ENCODE data around the gene XRCC1.

DNA sequence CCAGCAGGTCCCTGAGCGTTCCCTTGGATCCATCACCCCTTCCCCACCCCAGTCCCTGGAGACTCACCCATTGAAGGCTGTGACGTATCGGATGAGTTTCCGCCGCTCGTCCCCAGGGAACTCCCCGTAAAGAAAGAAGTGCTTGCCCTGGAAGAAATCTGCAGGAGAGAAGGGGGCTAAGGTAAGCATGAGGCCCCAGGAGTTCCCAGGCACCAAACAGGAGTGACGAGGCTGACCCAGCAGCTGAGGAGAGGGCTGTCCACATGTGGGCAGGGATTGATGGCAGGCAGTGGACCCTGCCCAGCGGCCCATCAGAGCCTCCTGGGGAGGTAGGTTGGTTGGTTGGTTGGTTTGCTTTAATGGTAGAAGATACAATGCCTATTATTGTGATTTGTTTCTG is 31.2 kb downstream of the XRCC1 start:
- TF ChIP-seq ZNF174 (tag by site-specific recombination; IDR thresholded peaks at IDR 0.05) (no peak), ZNF830 (tag by site-specific recombination; IDR thresholded peaks at IDR 0.05; ENCODE audit: low read depth) (no peak), ZBTB20 (tag by site-specific recombination; IDR thresholded peaks at IDR 0.05) (no peak), ZNF146 (tag by site-specific recombination; IDR thresholded peaks at IDR 0.05) (no peak)
- TF ChIP-seq, protein P1, sequence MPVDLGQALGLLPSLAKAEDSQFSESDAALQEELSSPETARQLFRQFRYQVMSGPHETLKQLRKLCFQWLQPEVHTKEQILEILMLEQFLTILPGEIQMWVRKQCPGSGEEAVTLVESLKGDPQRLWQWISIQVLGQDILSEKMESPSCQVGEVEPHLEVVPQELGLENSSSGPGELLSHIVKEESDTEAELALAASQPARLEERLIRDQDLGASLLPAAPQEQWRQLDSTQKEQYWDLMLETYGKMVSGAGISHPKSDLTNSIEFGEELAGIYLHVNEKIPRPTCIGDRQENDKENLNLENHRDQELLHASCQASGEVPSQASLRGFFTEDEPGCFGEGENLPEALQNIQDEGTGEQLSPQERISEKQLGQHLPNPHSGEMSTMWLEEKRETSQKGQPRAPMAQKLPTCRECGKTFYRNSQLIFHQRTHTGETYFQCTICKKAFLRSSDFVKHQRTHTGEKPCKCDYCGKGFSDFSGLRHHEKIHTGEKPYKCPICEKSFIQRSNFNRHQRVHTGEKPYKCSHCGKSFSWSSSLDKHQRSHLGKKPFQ (tag by site-specific recombination; IDR thresholded peaks at IDR 0.05) = no peak
- TF ChIP-seq, protein P2, sequence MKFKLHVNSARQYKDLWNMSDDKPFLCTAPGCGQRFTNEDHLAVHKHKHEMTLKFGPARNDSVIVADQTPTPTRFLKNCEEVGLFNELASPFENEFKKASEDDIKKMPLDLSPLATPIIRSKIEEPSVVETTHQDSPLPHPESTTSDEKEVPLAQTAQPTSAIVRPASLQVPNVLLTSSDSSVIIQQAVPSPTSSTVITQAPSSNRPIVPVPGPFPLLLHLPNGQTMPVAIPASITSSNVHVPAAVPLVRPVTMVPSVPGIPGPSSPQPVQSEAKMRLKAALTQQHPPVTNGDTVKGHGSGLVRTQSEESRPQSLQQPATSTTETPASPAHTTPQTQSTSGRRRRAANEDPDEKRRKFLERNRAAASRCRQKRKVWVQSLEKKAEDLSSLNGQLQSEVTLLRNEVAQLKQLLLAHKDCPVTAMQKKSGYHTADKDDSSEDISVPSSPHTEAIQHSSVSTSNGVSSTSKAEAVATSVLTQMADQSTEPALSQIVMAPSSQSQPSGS (tag by site-specific recombination; IDR thresholded peaks at IDR 0.05; ENCODE audit: low read depth) = no peak
- TF ChIP-seq, protein P3, sequence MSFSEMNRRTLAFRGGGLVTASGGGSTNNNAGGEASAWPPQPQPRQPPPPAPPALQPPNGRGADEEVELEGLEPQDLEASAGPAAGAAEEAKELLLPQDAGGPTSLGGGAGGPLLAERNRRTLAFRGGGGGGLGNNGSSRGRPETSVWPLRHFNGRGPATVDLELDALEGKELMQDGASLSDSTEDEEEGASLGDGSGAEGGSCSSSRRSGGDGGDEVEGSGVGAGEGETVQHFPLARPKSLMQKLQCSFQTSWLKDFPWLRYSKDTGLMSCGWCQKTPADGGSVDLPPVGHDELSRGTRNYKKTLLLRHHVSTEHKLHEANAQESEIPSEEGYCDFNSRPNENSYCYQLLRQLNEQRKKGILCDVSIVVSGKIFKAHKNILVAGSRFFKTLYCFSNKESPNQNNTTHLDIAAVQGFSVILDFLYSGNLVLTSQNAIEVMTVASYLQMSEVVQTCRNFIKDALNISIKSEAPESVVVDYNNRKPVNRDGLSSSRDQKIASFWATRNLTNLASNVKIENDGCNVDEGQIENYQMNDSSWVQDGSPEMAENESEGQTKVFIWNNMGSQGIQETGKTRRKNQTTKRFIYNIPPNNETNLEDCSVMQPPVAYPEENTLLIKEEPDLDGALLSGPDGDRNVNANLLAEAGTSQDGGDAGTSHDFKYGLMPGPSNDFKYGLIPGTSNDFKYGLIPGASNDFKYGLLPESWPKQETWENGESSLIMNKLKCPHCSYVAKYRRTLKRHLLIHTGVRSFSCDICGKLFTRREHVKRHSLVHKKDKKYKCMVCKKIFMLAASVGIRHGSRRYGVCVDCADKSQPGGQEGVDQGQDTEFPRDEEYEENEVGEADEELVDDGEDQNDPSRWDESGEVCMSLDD (tag by site-specific recombination; IDR thresholded peaks at IDR 0.05) = no peak
- TF ChIP-seq, protein P4, sequence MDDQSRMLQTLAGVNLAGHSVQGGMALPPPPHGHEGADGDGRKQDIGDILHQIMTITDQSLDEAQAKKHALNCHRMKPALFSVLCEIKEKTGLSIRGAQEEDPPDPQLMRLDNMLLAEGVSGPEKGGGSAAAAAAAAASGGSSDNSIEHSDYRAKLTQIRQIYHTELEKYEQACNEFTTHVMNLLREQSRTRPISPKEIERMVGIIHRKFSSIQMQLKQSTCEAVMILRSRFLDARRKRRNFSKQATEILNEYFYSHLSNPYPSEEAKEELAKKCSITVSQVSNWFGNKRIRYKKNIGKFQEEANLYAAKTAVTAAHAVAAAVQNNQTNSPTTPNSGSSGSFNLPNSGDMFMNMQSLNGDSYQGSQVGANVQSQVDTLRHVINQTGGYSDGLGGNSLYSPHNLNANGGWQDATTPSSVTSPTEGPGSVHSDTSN (CRISPR knock-in tag; IDR thresholded peaks at IDR 0.05) = no peak
- TF ChIP-seq, protein P5, sequence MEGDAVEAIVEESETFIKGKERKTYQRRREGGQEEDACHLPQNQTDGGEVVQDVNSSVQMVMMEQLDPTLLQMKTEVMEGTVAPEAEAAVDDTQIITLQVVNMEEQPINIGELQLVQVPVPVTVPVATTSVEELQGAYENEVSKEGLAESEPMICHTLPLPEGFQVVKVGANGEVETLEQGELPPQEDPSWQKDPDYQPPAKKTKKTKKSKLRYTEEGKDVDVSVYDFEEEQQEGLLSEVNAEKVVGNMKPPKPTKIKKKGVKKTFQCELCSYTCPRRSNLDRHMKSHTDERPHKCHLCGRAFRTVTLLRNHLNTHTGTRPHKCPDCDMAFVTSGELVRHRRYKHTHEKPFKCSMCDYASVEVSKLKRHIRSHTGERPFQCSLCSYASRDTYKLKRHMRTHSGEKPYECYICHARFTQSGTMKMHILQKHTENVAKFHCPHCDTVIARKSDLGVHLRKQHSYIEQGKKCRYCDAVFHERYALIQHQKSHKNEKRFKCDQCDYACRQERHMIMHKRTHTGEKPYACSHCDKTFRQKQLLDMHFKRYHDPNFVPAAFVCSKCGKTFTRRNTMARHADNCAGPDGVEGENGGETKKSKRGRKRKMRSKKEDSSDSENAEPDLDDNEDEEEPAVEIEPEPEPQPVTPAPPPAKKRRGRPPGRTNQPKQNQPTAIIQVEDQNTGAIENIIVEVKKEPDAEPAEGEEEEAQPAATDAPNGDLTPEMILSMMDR (tag by site-specific recombination; IDR thresholded peaks at IDR 0.05) = no peak
- TF ChIP-seq, protein P6, sequence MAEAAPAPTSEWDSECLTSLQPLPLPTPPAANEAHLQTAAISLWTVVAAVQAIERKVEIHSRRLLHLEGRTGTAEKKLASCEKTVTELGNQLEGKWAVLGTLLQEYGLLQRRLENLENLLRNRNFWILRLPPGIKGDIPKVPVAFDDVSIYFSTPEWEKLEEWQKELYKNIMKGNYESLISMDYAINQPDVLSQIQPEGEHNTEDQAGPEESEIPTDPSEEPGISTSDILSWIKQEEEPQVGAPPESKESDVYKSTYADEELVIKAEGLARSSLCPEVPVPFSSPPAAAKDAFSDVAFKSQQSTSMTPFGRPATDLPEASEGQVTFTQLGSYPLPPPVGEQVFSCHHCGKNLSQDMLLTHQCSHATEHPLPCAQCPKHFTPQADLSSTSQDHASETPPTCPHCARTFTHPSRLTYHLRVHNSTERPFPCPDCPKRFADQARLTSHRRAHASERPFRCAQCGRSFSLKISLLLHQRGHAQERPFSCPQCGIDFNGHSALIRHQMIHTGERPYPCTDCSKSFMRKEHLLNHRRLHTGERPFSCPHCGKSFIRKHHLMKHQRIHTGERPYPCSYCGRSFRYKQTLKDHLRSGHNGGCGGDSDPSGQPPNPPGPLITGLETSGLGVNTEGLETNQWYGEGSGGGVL (tag by site-specific recombination; IDR thresholded peaks at IDR 0.05) = no peak

Measured in HEK293 (cell line).